Epithelial cell of esophagus (primary cell): ENCODE measurements around the gene TSPAN4.
A peak's percentile ranks its signal among the peaks of the same experiment; 100 is the strongest.

ENCODE experiments used
- DNase-seq: peaks from one replicate; pipeline ENCODE4 v3.0.0; 2010; ENCODE audit warnings: low read depth
- H3K4me3 ChIP-seq: 2 replicates; pipeline ENCODE4 v1.5.1; 2011; ENCODE audit warnings: mild to moderate bottlenecking, low read length, control low read depth
- CTCF ChIP-seq: IDR thresholded peaks from 2 replicates; pipeline ENCODE4 v1.5.1; 2011; ENCODE audit warnings: low read depth, mild to moderate bottlenecking, low read length, control low read depth, inconsistent platforms; ENCODE audit not compliant: insufficient read depth; ENCODE audit errors: missing control alignments

Gene TSPAN4

DNA sequence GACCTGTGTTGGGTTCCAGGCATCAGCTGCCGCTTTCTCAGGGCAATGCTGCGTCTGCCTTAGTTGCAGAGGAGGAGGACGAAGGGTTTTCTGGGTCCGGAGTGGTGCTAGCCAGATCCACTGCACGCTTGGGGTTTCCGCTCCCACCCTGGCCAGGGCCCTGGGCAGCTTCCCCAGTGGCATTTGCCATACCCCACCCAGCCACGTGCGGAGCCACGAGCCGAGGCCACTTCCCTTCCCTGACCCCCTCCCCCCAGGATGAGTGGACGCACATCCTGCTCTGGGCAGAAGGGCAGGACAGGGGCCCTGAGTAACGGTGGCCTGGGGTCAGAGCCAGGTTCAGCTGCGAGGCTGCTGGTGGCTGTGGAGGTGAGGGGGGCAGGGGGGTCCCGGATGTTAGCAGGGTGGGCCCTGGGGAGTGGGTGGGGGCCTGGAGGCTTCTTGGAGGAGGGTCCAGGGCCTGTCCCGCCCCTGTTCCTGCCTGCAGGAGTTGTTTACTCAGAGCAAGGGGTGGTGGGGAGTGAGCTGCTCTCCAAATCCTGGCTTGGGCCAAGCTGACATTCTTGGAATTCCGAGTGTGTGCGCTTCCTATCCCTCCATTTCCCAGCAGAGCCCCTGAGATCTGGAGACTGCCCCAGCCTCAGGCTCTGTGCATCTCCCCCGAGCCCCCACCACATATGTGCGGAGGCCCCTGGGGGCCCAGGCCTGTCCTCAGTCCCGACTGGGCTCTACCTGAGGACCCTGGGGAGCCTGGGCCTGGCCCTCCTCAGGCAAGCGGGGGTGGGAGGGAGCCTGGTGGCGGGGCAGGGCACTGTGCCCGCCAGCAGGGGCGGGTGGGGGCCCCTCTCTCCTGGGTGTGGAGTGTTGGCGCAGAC lies 1.4 kb downstream of the TSPAN4 start:
- peak overlapping the region; percentile 89 for H3K4me3 ChIP-seq
- peak; percentile 71 for DNase-seq
- peak; percentile 11 for TF ChIP-seq CTCF

- peak overlapping the region; percentile 16 for H3K4me3 ChIP-seq
- peak; percentile 29 for DNase-seq
- TF ChIP-seq CTCF: no peak
Measured at GRCh38 chr11:844693-845644, 2.3 kb downstream of the TSPAN4 start.

DNA sequence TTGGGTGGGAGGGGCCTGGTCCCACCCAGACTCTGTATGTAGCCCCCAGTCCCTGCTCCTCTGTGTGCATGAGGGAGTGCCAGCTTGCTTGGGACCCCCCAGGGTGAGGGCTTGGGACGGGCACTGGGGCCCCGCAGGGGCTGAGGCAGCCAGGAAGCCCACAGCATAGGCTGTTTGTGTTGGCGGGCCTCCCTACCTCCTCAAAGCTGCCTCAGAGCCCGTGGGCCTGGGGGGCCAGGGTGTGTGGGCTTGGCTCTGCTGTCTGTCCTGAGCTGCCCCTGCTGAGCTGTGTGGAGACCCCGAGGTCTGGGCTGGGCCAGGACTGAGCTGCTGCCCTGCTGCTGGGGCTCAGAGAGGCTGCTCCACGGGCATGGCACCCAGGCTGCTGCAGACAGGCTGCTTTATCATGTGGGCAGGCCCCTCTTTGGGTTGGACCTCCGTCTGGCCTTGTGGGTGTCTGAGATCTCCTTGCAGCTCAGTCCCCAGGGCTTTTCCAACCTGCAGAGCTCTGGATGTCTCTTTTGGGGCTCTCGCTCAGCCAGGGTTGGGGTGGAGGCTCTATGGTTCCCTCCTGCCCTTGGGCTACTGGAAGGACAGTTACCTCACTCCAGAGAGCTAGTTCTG lies 3.3 kb downstream of the TSPAN4 start:
- peak; percentile 16 for DNase-seq
- no peak overlapping the region for H3K4me3 ChIP-seq
- TF ChIP-seq CTCF: no peak

GRCh38 chr11:846496-847098 lies 3.9 kb downstream of the TSPAN4 start:
- DNase-seq: peak; percentile 87
- no peak for TF ChIP-seq CTCF

GRCh38 chr11:847876-848275 lies 5.2 kb downstream of the TSPAN4 start:
- no peak overlapping the region for H3K4me3 ChIP-seq
- DNase-seq: no peak
- no peak for TF ChIP-seq CTCF

More at GRCh38 chr11:846496-847098, 3.9 kb downstream of the TSPAN4 start:
- no peak overlapping the region for H3K4me3 ChIP-seq

DNA sequence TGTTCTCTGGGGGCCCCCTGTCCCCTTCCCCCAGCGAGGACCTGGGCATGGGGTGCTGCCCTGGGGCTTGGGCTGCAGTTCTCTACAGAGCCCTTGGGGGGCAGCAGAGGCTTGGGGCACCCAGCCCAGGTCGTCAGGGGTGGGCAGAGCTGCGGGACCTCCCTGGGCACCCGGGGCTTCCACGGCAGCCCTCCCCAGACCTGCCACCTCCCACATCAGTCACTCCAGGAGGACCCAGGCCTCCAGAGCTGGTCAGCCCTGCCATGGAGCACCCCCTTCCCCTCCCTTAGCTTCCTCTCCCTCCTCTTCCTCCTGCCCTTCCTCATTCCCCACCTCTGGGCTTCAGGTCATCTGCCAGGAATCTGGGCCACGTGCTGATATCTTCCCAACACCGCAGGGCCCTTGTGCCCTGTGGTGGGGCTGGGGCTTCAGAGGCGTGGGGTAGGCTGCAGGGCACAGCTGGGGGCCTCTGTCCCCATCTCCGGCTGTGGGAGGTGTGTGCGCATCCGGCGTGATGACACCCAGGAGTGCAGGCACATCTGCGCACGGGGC lies 5.8 kb downstream of the TSPAN4 start:
- no peak overlapping the region for H3K4me3 ChIP-seq
- peak; percentile 31 for DNase-seq

More for the DNA sequence above, 5.8 kb downstream of the TSPAN4 start:
- peak; percentile 84 for TF ChIP-seq CTCF
